ENCODE data around the gene ERICH6. TPM values are rescaled to one million over a fixed set of nuclear protein-coding genes. Genes with fewer than 3 reads are reported as not detected.

ERICH6 gene
- total and polyA plus RNA-seq, 10 of the 15 experiments (the other 5 are each of a cell fraction or from before 2014, with no cell fraction given) = 0.04 to 0.40 (median 0.22) TPM; not detected in 6

- no peak overlapping the region for H3K4me2 ChIP-seq (ENCODE audit: control insufficient read depth, insufficient read depth)
- intact Hi-C loops (cut with micrococcal nuclease; ENCODE audit: unreplicated experiment) (loop anchor here (2.0 to 5.0 kb wide), 3 partner anchors 42 to 192 kb away; partner anchors contain the start of gene SIAH2), in situ Hi-C loops (cut with MboI) (loop anchor here (5.0 to 10.0 kb wide), 2 partner anchors 147 to 424 kb away; no protein-coding TSS in a partner anchor)
- H3K9ac ChIP-seq (ENCODE audit: control insufficient read depth, insufficient read depth, low read length) = no peak overlapping the region
- POLR2A ChIA-PET = no interaction called here
- H3K4me3 ChIP-seq = no peak overlapping the region
- H4K20me1 ChIP-seq (ENCODE audit: control insufficient read depth, insufficient read depth) = no peaks in the 10 kb centered on the region
- H2AFZ ChIP-seq (ENCODE audit: control insufficient read depth, low read depth, low read length) = no peak overlapping the region
- no peak for FAIRE-seq
- H3K9me3 ChIP-seq (replicated peaks; ENCODE audit: control insufficient read depth, insufficient read depth, low read length) = no peaks in the 10 kb centered on the region
- 36% methylated on average over 3 of the region's 3 CpGs for WGBS (ENCODE audit: insufficient coverage, insufficient replicate concordance, low lambda C conversion rate, missing lambda C conversion rate)
- no peak for TF ChIP-seq IKZF2 (IDR thresholded peaks at IDR 0.05)
- no peak for TF ChIP-seq EP300 (IDR thresholded peaks at IDR 0.05; ENCODE audit: borderline replicate concordance in 1 of 2, control insufficient read depth in 1 of 2, low read depth in 2 of 2, low read length in 2 of 2)
- TF ChIP-seq STAT3 (IDR thresholded peaks at IDR 0.05; ENCODE audit: low read depth, low read length) = no peak
- RAD21 ChIA-PET (ENCODE audit: unreplicated experiment) = interaction anchor here (1.0 to 3.2 kb wide), 8 partner anchors 17 to 193 kb away, joined by 3 to 36 read pairs (median 14); partner anchors contain the start of genes ERICH6 and SIAH2
- no peak overlapping the region for H3K27ac ChIP-seq (ENCODE audit: control insufficient read depth, insufficient read depth)
- BruUV-seq (replicated peaks) = no TSS peak
- no peaks in the 10 kb centered on the region for H3K36me3 ChIP-seq (ENCODE audit: control insufficient read depth in 2 of 2, insufficient read depth in 2 of 2, low read length in 1 of 2)
- no peaks in the 10 kb centered on the region for H3K79me2 ChIP-seq (ENCODE audit: control insufficient read depth, insufficient read depth, low read length)
- ATAC-seq = no peak
- no peaks in the 10 kb centered on the region for H3K4me1 ChIP-seq (ENCODE audit: control insufficient read depth, insufficient read depth, low read length)
- no peak for DNase-seq (ENCODE audit: low read depth, low spot score)
- no peaks in the 10 kb centered on the region for H3K27me3 ChIP-seq (replicated peaks in 1 of 2; ENCODE audit: control insufficient read depth in 2 of 2, insufficient read depth in 2 of 2, low read length in 1 of 2)
- CTCF ChIA-PET = interaction anchor here (0.6 to 3.5 kb wide), 20 partner anchors 11 to 422 kb away, joined by 3 to 40 read pairs (median 6); no protein-coding TSS in a partner anchor
- SMC1A ChIA-PET (ENCODE audit: uncharacterized antibody, unreplicated experiment) = interaction anchor here (0.8 to 6.3 kb wide), 14 partner anchors 11 to 425 kb away, joined by 3 to 68 read pairs (median 4); partner anchors contain the start of genes ERICH6 and SIAH2
Measured at GRCh38 chr3:150720444-150720843, 16.7 kb upstream of the ERICH6 start.

- Histone ChIP-seq H2AFZ (ENCODE audit: control insufficient read depth, low read depth, low read length) (no peak overlapping the region), H3K27me3 (replicated peaks in 1 of 2; ENCODE audit: control insufficient read depth in 2 of 2, insufficient read depth in 2 of 2, low read length in 1 of 2) (no peaks in the 10 kb centered on the region), H3K79me2 (ENCODE audit: control insufficient read depth, insufficient read depth, low read length) (no peaks in the 10 kb centered on the region), H3K4me3 (no peak overlapping the region), H3K27ac (ENCODE audit: control insufficient read depth, insufficient read depth) (no peak overlapping the region), H3K9ac (ENCODE audit: control insufficient read depth, insufficient read depth, low read length) (no peak overlapping the region), H3K9me3 (replicated peaks; ENCODE audit: control insufficient read depth, insufficient read depth, low read length) (no peaks in the 10 kb centered on the region; the same call in 2 of the 3 replicates), H3K4me1 (ENCODE audit: control insufficient read depth, insufficient read depth, low read length) (no peaks in the 10 kb centered on the region), H4K20me1 (ENCODE audit: control insufficient read depth, insufficient read depth) (no peaks in the 10 kb centered on the region), H3K4me2 (ENCODE audit: control insufficient read depth, insufficient read depth) (no peak overlapping the region), H3K36me3 (ENCODE audit: control insufficient read depth in 2 of 2, insufficient read depth in 2 of 2, low read length in 1 of 2) (no peaks in the 10 kb centered on the region)
- RAD21 ChIA-PET (ENCODE audit: unreplicated experiment) = no interaction called here
- FAIRE-seq (no peak), ATAC-seq (no peak), DNase-seq (ENCODE audit: low read depth, low spot score) (no peak)
- POLR2A ChIA-PET = no interaction called here
- WGBS (ENCODE audit: insufficient coverage, insufficient replicate concordance, low lambda C conversion rate, missing lambda C conversion rate) = 100% methylated on average over 2 of the region's 2 CpGs
- intact Hi-C loops (cut with micrococcal nuclease; ENCODE audit: unreplicated experiment) = no loop called here
- SMC1A ChIA-PET (ENCODE audit: uncharacterized antibody, unreplicated experiment) = interaction anchor here (1.3 to 2.7 kb wide), 2 partner anchors 11 to 56 kb away, joined by 4 to 10 read pairs; no protein-coding TSS in a partner anchor
- BruUV-seq (replicated peaks) = no TSS peak
- in situ Hi-C loops (cut with MboI) = no loop called here
- CTCF ChIA-PET = interaction anchor here (0.9 to 2.6 kb wide), 2 partner anchors 12 to 182 kb away, joined by 3 to 10 read pairs; no protein-coding TSS in a partner anchor
- TF ChIP-seq PML (IDR thresholded peaks at IDR 0.05; ENCODE audit: low read length) = no peak
- TF ChIP-seq CREM (IDR thresholded peaks at IDR 0.05; ENCODE audit: low read depth) = no peak
- no peak for TF ChIP-seq ZZZ3 (IDR thresholded peaks at IDR 0.05; ENCODE audit: control insufficient read depth, insufficient read length, low read depth)
- TF ChIP-seq, protein P1, sequence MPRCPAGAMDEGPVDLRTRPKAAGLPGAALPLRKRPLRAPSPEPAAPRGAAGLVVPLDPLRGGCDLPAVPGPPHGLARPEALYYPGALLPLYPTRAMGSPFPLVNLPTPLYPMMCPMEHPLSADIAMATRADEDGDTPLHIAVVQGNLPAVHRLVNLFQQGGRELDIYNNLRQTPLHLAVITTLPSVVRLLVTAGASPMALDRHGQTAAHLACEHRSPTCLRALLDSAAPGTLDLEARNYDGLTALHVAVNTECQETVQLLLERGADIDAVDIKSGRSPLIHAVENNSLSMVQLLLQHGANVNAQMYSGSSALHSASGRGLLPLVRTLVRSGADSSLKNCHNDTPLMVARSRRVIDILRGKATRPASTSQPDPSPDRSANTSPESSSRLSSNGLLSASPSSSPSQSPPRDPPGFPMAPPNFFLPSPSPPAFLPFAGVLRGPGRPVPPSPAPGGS (IDR thresholded peaks at IDR 0.05; ENCODE audit: borderline replicate concordance, insufficient read depth, low read depth, low read length, poor library complexity, severe bottlenecking) = no peak
- TF ChIP-seq, protein P2, sequence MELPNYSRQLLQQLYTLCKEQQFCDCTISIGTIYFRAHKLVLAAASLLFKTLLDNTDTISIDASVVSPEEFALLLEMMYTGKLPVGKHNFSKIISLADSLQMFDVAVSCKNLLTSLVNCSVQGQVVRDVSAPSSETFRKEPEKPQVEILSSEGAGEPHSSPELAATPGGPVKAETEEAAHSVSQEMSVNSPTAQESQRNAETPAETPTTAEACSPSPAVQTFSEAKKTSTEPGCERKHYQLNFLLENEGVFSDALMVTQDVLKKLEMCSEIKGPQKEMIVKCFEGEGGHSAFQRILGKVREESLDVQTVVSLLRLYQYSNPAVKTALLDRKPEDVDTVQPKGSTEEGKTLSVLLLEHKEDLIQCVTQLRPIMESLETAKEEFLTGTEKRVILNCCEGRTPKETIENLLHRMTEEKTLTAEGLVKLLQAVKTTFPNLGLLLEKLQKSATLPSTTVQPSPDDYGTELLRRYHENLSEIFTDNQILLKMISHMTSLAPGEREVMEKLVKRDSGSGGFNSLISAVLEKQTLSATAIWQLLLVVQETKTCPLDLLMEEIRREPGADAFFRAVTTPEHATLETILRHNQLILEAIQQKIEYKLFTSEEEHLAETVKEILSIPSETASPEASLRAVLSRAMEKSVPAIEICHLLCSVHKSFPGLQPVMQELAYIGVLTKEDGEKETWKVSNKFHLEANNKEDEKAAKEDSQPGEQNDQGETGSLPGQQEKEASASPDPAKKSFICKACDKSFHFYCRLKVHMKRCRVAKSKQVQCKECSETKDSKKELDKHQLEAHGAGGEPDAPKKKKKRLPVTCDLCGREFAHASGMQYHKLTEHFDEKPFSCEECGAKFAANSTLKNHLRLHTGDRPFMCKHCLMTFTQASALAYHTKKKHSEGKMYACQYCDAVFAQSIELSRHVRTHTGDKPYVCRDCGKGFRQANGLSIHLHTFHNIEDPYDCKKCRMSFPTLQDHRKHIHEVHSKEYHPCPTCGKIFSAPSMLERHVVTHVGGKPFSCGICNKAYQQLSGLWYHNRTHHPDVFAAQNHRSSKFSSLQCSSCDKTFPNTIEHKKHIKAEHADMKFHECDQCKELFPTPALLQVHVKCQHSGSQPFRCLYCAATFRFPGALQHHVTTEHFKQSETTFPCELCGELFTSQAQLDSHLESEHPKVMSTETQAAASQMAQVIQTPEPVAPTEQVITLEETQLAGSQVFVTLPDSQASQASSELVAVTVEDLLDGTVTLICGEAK (IDR thresholded peaks at IDR 0.05; ENCODE audit: borderline replicate concordance) = no peak
- TF ChIP-seq EGR1 (IDR thresholded peaks at IDR 0.05; ENCODE audit: borderline replicate concordance in 1 of 2, low read depth in 2 of 2, low read length in 2 of 2) = no peak
- no peak for TF ChIP-seq WRNIP1 (IDR thresholded peaks at IDR 0.05; ENCODE audit: borderline replicate concordance, low read depth, low read length)
- no peak for TF ChIP-seq ATF7 (IDR thresholded peaks at IDR 0.05; ENCODE audit: low read depth)
Measured at GRCh38 chr3:150710097-150710496, 6.4 kb upstream of the ERICH6 start.
